ENCODE results near the gene ZXDC.

ZXDC gene

GRCh38 chr3:126488886-126489569 lies 13.3 kb upstream of the ZXDC start:
- no peak for DNase-seq

GRCh38 chr3:126488185-126488584 lies 12.5 kb upstream of the ZXDC start:
- DNase-seq: no peak

- no peak for DNase-seq
Measured at GRCh38 chr3:126487151-126487771, 11.6 kb upstream of the ZXDC start.

GRCh38 chr3:126486360-126486847 lies 10.7 kb upstream of the ZXDC start:
- no peak for DNase-seq

GRCh38 chr3:126485956-126486355 lies 10.3 kb upstream of the ZXDC start:
- DNase-seq: no peak

- no peak for DNase-seq
Measured at GRCh38 chr3:126485176-126485897, 9.6 kb upstream of the ZXDC start.

GRCh38 chr3:126484662-126485061 lies 9.0 kb upstream of the ZXDC start:
- no peak for DNase-seq

- DNase-seq: no peak
Measured at GRCh38 chr3:126484148-126484547, 8.5 kb upstream of the ZXDC start.

GRCh38 chr3:126483321-126483761 lies 7.7 kb upstream of the ZXDC start:
- no peak for DNase-seq

- DNase-seq: no peak
Measured at GRCh38 chr3:126482503-126483255, 7.0 kb upstream of the ZXDC start.

GRCh38 chr3:126481808-126482502 lies 6.3 kb upstream of the ZXDC start:
- no peak for DNase-seq

GRCh38 chr3:126480861-126481260 lies 5.2 kb upstream of the ZXDC start:
- no peak for DNase-seq

- no peak for DNase-seq
Measured at GRCh38 chr3:126480206-126480605, 4.5 kb upstream of the ZXDC start.

- DNase-seq: no peak
Measured at GRCh38 chr3:126479642-126480041, 4.0 kb upstream of the ZXDC start.

GRCh38 chr3:126478581-126479310 lies 3.1 kb upstream of the ZXDC start:
- DNase-seq: no peak

GRCh38 chr3:126477061-126477380 lies 1.3 kb upstream of the ZXDC start:
- DNase-seq: no peak

GRCh38 chr3:126476166-126477060 lies 722 bp upstream of the ZXDC start:
- no peak for DNase-seq

GRCh38 chr3:126474498-126475412 lies 936 bp downstream of the ZXDC start:
- peak; percentile 51 for DNase-seq

- no peak for DNase-seq
Measured at GRCh38 chr3:126473292-126474168, 2.2 kb downstream of the ZXDC start.

All from activated T-cell treated with anti-CD3 and anti-CD28 coated beads, Interleukin-2, amount 50 U/mL, for 1 hour (primary cell).